ENCODE data around the gene LARP4B.

Gene LARP4B

DNA sequence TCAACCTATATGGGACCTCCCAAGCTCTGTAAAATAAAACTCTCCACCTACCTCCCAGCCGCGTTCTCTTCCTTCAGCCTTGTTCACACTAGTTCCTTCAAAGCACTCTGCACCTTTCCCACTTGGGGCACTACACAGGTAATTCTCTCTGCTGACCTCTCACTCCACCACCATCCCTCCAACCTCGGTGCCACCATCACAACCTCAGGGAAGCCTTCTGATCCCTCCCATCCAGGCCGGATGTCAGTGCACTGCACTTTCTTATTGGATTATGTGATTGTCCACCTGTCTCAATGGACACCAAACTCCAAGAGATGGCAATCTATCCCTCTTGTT is 7.0 kb downstream of the LARP4B start:
- no peak for DNase-seq (ENCODE audit: low read depth in 2 of 2)

GRCh38 chr10:923844-924523 is 7.5 kb downstream of the LARP4B start:
- no peak for DNase-seq (ENCODE audit: low read depth in 2 of 2)

DNA sequence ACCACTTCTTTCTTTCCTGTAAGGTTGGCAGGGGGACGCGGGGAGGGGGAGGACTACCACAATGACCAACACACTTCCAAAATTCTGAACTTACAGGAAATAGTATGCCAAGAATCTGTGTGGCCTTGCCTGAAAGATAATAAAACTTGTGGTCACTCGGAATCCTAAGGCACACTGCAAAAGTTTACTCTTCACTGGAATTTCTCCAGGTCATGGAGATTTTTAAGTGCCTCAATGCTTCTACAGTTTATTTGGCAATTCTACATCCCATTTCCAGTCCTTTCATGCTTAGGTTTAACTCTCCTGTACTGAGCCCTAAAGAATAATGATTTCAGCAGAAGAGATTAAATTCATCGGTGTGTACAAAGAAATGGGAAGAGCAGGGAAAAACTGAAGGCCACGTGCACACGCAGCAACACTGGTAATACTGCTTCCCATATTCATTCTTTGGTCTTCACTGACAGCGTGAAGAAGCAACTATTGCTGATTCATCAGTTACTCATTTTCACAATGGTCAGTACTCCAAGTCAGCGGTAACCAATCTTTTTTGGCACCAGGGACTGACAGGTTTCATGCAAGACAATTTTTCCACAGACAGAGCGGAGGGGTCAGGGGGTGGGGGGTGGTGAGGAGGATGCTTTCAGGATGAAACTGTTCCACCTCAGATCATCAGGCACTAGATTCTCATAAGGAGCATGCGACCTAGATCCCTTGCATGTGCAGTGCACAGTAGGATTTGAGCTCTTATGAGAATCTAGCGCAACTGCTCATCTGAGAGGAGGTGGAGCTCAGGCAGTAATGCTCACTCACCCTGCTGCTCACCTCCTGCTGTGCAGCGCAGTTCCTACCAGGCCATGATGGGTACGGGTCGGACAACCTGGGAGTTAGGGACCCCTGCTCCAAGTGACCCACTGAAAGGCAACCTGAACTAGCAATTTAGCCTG is 9.8 kb downstream of the LARP4B start:
- DNase-seq (ENCODE audit: low read depth in 2 of 2): no peak

DNA sequence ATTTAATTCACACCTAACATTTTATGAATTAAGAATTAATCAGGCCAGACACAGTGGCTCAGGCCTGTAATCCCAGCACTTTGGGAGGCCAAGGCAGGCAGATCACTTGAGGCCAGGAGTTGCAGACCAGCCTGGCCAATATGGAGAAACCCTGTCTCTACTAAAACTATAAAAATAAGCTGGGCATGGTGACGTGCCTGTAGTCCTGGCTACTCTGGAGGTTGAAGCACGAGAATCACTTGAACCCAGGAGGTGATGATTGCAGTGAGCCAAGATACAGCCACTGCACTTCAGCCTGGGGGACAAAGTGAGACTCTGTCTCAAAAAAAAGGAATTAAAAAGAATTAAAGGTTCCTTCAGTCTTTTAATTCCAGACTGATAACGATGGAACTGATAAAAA is 11.1 kb downstream of the LARP4B start:
- DNase-seq (ENCODE audit: low read depth in 2 of 2): no peak

DNA sequence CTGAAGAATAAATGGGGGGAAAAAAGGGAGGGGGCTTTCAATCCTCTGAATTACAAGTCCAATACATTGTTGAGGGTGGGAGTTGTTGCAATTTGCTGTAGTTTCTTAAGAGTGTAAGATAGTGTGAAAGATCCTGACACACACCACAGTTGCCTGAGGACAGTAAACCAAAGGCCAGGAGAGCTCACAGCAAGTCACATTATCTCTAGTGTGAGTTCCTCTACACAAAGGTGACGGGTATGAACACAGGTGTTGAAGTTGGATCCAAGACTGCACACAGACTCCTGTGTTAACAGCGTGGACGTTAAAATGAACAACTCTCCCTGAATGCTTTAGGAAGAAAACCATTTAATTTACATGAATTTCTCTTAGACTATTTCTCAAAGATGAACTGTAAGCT is 12.0 kb downstream of the LARP4B start:
- no peak for DNase-seq (ENCODE audit: low read depth in 2 of 2)

DNA sequence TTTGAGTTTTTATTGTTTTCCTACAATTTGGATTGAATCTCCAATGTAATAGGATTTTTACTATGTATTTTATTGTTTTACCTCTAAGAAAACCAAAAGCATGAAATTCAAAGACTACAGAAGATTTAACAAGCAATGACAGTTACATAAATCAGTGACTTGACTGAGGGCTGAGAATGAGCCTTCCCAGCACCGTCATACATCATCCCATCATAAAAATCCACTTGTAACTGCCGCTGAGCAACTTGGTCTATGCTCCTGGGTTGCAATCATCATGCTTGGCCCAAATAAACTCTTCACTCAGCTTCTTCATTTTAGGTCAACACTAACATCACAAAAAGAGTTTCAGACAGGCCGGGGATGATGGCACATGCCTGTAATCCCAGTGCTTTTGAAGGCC is 13.5 kb downstream of the LARP4B start:
- DNase-seq (ENCODE audit: low read depth in 2 of 2): no peak

DNA sequence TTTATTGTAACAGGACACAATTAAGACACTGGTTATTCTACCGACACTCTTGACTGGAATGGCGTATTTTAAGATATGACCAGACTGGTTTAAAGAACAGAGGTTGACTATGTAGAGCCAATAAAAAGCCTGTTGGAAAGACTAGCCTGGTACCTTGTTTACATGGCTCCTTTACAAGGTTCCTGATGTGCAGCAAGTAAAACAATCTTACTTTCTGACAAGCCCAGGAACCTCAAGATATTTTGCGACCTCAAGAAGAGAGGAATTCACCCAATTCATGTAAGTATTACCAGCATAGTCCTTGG is 14.1 kb downstream of the LARP4B start:
- DNase-seq (ENCODE audit: low read depth in 2 of 2): no peak

GRCh38 chr10:916716-917415 is 14.6 kb downstream of the LARP4B start:
- DNase-seq (ENCODE audit: low read depth in 2 of 2): no peak

GRCh38 chr10:909831-910230 is 21.7 kb downstream of the LARP4B start:
- no peak for DNase-seq (ENCODE audit: low read depth in 2 of 2)

- no peak for DNase-seq (ENCODE audit: low read depth in 2 of 2)
Measured at GRCh38 chr10:905972-906371, 25.5 kb downstream of the LARP4B start.

- no peak for DNase-seq (ENCODE audit: low read depth in 2 of 2)
Measured at GRCh38 chr10:905503-905902, 26.0 kb downstream of the LARP4B start.

- DNase-seq (ENCODE audit: low read depth in 2 of 2): no peak
Measured at GRCh38 chr10:904403-904802, 27.1 kb downstream of the LARP4B start.

DNA sequence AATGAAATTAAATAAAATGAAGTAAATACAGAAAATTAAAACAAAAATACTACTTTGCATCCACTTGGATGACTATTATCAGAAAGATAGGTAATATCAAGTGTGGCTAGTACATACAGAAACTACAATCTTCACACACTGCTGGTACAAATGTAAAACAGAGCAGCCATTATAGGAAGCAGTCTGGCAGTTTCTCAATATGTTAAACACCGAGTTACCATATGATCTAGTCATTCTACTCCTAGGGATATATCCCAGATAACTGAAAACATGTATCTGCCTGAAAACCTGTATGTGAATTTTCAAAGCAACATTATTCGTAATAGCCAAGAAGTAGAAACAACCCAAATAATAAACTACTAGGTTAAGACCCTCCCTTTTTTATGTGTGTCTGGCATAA is 33.4 kb downstream of the LARP4B start:
- no peak for DNase-seq (ENCODE audit: low read depth in 2 of 2)

- DNase-seq (ENCODE audit: low read depth in 2 of 2): no peak
Measured at GRCh38 chr10:896982-897381, 34.5 kb downstream of the LARP4B start.

DNA sequence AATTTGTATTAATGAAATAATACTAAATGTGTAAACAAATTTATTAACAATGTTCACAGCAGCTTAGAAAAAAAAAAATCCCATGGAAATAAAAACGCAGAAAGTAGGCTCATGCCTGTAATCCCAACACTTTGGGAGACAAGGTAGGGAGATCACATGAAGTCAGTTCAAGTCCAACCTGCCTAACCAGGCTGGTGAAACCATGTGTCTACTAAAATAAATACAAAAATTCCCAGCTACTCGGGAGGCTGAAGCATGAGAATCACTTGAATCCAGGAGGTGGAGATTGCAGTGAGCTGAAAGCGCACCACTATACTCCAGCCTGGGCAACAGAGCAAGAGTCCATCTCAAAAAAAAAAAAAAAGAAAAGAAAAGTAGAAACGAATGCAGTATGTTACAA is 36.2 kb downstream of the LARP4B start:
- no peak for DNase-seq (ENCODE audit: low read depth in 2 of 2)

DNA sequence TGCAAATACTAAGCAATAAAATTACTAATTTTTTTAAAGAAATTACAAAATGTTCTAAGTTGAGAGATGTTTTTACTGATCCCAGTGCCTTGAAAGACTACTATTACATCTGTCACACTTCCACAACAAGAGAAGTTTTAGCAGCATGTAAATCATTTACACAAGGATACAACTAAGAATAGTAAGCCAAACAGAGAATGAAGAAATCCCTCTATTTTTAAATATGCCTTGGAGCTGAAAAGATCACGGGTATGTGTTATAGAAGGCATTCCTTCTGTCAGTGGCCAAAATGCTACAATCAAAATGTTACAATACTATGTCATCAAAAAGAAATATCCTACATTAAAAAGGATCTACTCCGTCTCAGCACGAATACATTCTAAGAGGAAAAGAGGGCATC is 52.6 kb downstream of the LARP4B start:
- DNase-seq (ENCODE audit: low read depth in 2 of 2): no peak

- DNase-seq (ENCODE audit: low read depth in 2 of 2): no peak
Measured at GRCh38 chr10:878333-878759, 53.2 kb downstream of the LARP4B start.

DNA sequence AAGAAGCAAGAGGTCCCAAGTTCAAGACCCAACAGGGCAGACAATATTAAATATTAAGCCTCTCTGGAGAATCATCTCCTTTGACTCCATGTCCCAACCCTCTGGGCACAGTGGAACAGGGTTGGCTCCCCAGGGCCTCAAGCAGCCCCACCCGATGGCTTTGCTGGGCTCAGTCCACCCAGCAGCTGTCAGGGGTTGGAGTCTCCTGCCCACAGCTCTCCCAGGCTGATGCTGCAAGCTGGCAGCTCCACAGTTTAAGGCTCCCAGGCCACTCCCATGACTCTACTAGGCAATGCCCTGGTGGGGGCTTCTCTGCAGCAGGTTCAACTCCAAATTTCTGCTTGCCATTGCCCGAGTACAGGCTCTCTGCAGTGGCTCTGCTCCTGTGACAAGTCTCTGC is 55.1 kb downstream of the LARP4B start:
- no peak for DNase-seq (ENCODE audit: low read depth in 2 of 2)

GRCh38 chr10:873020-873419 is 58.5 kb downstream of the LARP4B start:
- no peak for DNase-seq (ENCODE audit: low read depth in 2 of 2)

- DNase-seq (ENCODE audit: low read depth in 2 of 2): no peak
Measured at GRCh38 chr10:871951-872403, 59.5 kb downstream of the LARP4B start.

GRCh38 chr10:870564-871166 is 60.8 kb downstream of the LARP4B start:
- DNase-seq (ENCODE audit: low read depth in 2 of 2): no peak

DNA sequence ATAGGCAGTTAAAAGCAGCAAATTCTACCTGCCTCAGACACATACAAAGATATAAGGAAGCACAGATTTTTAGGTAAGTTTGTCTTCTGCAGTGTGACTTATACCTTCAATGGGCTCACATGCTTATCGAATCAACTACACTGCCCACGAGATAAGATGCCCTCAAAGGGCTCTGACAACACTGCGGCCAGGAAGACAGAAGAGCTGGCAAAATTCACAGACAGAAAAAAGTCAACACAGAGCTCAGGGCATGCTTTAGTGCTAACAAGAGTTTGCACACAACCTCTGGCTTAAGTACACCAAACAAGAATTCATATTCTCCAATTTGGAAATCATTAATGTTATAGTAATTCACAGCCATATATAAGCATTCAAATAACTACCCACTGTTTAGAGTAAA is 62.3 kb downstream of the LARP4B start:
- DNase-seq (ENCODE audit: low read depth in 2 of 2): no peak

Measured in stimulated activated CD4-positive, alpha-beta T cell treated with anti-CD3 and anti-CD28 coated beads, Interleukin-4, amount 100 ng/mL, for 48 hours (primary cell).